ENCODE results near the gene RPL22.
A peak's percentile ranks its signal among the peaks of the same experiment; 100 is the strongest.

RPL22 gene

GRCh38 chr1:6171548-6172124 lies 27.8 kb downstream of the RPL22 start:
- DNase-seq = peak; percentile 67

DNA sequence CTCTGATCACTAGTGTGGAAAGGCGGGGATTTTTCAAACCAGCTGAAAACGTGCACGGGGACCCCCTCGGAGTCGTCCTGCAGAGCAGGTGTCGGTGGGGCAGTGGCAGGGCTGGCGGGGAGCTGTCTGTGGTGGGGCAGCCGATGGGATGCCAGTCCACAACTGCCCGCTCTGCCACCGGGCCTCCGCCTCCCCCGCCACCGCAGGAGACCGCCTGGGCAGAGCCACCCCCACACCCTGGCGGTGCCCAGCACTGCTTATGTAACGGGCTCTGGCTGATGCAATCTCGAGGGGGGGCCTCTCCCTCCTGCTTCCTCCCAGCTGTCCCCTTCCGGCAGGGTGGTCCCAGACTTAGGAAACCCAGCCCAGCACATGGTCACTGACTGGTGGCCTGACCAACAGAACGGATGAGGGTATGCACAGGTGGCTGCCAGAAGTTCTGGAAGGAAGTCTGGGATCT lies 28.6 kb downstream of the RPL22 start:
- DNase-seq = no peak

- no peak for DNase-seq
Measured at GRCh38 chr1:6170116-6170741, 29.2 kb downstream of the RPL22 start.

GRCh38 chr1:6168947-6169586 lies 30.3 kb downstream of the RPL22 start:
- peak; percentile 45 for DNase-seq

GRCh38 chr1:6167391-6168303 lies 31.7 kb downstream of the RPL22 start:
- no peak for DNase-seq

GRCh38 chr1:6166655-6167390 lies 32.6 kb downstream of the RPL22 start:
- DNase-seq = no peak

- DNase-seq = no peak
Measured at GRCh38 chr1:6166221-6166620, 33.2 kb downstream of the RPL22 start.

GRCh38 chr1:6165441-6165985 lies 33.9 kb downstream of the RPL22 start:
- DNase-seq = no peak

GRCh38 chr1:6165027-6165426 lies 34.4 kb downstream of the RPL22 start:
- no peak for DNase-seq

DNA sequence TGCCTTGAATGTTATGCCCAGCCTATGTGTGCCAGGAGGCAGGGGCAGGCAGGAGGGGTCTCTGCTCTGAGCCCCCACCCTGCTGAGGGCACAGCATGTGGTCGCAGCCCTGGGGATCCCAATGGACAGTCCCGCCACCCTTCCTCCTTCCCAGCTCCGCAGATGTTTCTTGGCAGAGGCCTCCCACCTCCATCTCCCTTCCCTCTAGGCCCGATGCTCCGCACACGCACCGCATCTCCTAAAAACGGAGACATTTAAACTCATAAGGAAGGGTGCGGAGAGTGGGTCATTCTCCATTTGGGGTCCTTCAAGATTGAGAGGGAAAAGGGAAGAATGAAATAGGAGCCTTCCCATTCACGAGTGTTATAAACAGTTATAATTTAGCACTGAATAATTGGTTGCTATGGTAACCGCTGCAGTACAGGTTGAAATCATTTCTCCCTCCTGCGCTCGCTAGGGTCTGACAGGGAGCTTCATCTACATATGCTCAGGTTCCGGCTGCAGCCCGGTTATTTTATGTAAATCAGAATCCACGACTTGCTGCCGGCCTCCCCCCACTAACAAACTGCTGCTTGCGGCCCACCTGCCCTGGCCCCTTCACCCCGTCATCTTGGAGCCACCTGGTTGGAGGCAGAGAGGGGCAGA lies 35.3 kb downstream of the RPL22 start:
- no peak for DNase-seq

- no peak for DNase-seq
Measured at GRCh38 chr1:6163191-6163972, 36.0 kb downstream of the RPL22 start.

DNA sequence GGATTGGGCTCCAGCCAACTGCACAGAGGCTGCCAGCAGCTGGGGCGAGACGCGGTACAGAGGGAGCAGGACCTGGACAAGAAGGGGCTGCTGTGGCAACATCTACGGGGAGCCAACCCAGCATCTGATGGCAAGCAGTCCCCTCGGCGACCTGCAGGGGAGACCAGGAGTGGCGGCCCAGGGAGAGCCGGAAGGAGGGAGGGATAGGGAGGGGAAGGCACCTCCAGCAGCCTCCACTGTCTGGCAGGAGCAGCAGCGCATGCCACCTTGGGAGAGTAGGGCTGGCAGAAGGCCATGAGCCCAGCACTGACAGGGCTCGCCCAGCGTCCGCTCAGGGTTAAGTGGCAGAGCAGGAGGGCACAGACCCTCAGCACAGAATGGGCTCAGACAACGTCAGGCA lies 36.6 kb downstream of the RPL22 start:
- peak; percentile 59 for DNase-seq

DNA sequence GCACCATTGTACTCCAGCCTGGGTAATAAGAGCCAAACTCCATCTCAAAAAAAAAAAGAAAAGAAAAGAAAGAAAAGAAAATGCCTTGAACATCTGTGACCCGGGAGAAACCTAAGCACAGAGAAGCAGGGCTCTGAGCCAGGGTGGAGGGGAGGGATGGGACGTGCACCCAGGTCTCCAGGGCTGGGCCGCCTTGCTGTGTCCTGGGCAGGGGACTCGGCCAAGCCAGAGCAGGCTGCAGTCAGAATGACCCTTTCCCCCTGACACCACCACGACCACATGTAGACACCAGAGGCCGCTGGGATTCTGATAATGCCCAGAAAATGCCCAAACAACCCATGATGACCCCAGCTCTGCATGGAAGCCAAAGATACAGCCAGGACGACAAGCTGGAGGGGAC lies 37.1 kb downstream of the RPL22 start:
- DNase-seq = no peak

GRCh38 chr1:6158181-6158580 lies 41.2 kb downstream of the RPL22 start:
- DNase-seq = no peak

- peak; percentile 95 for DNase-seq
Measured at GRCh38 chr1:6157528-6158174, 41.7 kb downstream of the RPL22 start.

- no peak for DNase-seq
Measured at GRCh38 chr1:6157132-6157527, 42.3 kb downstream of the RPL22 start.

DNA sequence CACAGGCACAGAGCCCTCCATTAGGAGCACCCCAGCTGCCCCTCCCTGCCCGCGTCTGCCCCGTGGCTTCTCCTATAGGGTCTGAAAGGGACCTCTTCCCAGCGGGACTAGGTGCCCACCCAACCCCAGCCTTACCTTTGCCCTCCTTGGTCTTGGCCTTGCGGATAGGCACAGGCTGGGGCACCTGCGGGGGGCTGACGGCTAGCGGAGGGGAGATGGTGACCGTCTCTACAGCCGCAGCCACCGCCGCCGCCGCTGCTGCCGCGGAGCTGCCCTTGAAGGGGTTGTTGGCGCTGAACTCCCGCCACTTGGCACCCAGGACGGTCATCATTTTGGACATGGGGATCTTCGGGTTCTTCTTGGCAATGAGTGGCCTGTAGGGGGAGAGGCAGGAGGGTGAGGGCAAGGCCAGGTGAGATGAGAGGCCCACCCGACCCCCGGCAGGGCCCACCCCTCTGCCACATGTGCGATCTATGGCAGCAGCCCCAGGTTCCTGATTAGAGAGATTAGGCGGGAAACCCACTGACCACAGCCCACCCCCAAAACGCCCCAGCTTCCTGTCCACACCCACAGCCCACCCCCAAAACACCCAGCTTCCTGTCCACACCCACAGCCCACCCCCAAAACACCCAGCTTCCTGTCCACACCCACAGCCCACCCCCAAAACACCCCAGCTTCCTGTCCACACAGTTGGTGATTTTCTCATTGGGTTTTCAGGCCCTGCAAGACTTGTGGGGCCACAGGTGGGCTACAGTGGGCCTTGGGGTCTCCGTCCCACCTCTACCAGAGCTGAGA lies 44.7 kb downstream of the RPL22 start:
- no peak for DNase-seq

DNA sequence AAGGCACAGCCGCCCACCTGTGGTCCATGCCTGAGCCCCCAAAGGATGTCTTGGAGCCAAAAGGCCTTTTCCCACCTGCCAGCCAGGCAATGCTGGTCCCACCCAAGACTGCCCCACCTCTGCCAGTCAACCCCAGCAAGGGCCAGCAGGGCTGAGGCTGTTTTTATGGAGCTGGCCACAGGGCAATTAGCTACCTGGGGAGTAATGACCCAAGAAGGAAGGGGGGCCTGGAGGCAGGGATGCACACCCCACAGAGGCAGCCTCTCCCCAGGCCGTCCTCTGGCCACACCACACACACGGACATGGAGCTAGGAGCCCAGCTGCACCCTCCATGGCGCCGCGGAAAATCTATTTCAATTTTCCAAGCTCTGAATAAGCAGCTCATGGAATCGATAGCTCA lies 46.5 kb downstream of the RPL22 start:
- DNase-seq = no peak

DNA sequence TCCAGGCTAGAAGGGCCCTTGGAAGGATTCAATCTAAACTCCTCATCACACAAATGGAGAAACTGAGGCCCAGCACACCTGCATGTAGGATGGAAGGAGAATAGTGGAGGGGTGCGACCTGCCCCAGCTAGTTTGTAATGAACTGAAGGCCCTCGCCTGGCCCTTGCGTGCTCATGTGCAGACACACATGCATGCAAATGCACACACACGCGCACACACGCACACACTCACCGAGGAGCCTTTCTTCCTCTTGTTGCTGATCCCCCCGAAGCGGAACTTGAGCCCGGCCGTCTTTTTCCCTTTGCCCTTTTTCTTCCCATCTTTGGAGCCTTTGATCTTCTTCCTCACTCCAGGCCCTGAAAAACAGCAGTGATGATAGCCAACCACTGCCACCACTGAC lies 47.2 kb downstream of the RPL22 start:
- DNase-seq = no peak

Measured in DMS53 (cell line).